Measurements from ENCODE around the gene RREB1. TPM values are rescaled to one million over a fixed set of nuclear protein-coding genes. Genes with fewer than 3 reads are reported as not detected.
A peak's percentile ranks its signal among the peaks of the same experiment; 100 is the strongest.

RREB1 gene
- total and polyA plus RNA-seq, 2 of the 4 experiments (the other 2 are of a cell fraction) = 8.4 to 14.5 TPM

GRCh38 chr6:7268816-7269555, 161.2 kb downstream of the RREB1 start:
- Histone ChIP-seq H3K14ac (replicated peaks; ENCODE audit: low read depth, low read length) (no peak overlapping the region), H3K4me1 (ENCODE audit: control insufficient read depth, insufficient read depth, low read length) (peaks cover 4% of the 10 kb centered on the region), H2AFZ (replicated peaks; ENCODE audit: low read length, poor library complexity) (no peak overlapping the region), H3K23ac (ENCODE audit: low read depth, low read length) (no peak overlapping the region), H2AK9ac (replicated peaks; ENCODE audit: low read depth, low read length, poor library complexity) (no peak overlapping the region), H3K18ac (ENCODE audit: low read depth, low read length) (no peak overlapping the region), H2BK15ac (ENCODE audit: low read depth, low read length) (no peak overlapping the region), H3K4me2 (ENCODE audit: low read depth, low read length) (no peak overlapping the region), H4K20me1 (ENCODE audit: insufficient read depth, low read length) (no peaks in the 10 kb centered on the region), H3K9me3 (ENCODE audit: control insufficient read depth, insufficient read depth, low read length) (peaks cover 5% of the 10 kb centered on the region), H2BK20ac (ENCODE audit: low read depth, low read length) (no peak overlapping the region), H3K4me3 (ENCODE audit: insufficient read depth, low read depth, low read length) (no peak overlapping the region), H3K27ac (ENCODE audit: insufficient read depth, low read length) (no peak overlapping the region), H3K9ac (ENCODE audit: low read depth, low read length) (no peak overlapping the region), H4K8ac (ENCODE audit: low read depth in 2 of 2, low read length in 2 of 2) (no peak overlapping the region), H4K5ac (ENCODE audit: low read depth, low read length) (no peak overlapping the region), H4K91ac (ENCODE audit: insufficient read depth, low read depth, low read length) (no peak overlapping the region), H3K79me1 (ENCODE audit: low read depth in 1 of 2, low read length in 2 of 2) (no peaks in the 10 kb centered on the region), H3K56ac (ENCODE audit: extremely low read depth, insufficient read depth, low read length) (no peak overlapping the region), H3K4ac (ENCODE audit: low read depth, low read length) (no peak overlapping the region), H2AK5ac (ENCODE audit: low read depth, low read length) (no peak overlapping the region), H2BK5ac (ENCODE audit: low read depth, low read length, poor library complexity, severe bottlenecking) (no peak overlapping the region), H3K9me1 (ENCODE audit: insufficient read depth, low read length) (0 out of 2 replicates have a peak, but pooled peaks cover 7% of the 10 kb centered on the region), H2BK120ac (ENCODE audit: low read depth, low read length) (0 out of 2 replicates have a peak overlapping the region, but pooled peaks have one; percentile 8), H3K36me3 (ENCODE audit: control insufficient read depth, insufficient read depth, low read length) (no peaks in the 10 kb centered on the region), H3K27me3 (ENCODE audit: control insufficient read depth, insufficient read depth, low read length) (no peaks in the 10 kb centered on the region)
- ATAC-seq (ENCODE audit: low read depth) (no peak), DNase-seq (no peak)
- dilution Hi-C loops (cut with HindIII; ENCODE audit: low sequenced_read_pairs, unreplicated experiment) (no loop called here), in situ Hi-C loops (cut with MboI; ENCODE audit: low sequenced_read_pairs) (no loop called here), intact Hi-C loops (cut with micrococcal nuclease) (no loop called here)
- TF ChIP-seq CHD1 (IDR thresholded peaks at IDR 0.05; ENCODE audit: low read depth, low read length) = no peak
- no peak for TF ChIP-seq NFE2L2 (IDR thresholded peaks at IDR 0.05; ENCODE audit: low read depth, low read length)
- no peak for TF ChIP-seq CEBPB (IDR thresholded peaks at IDR 0.05; ENCODE audit: low read depth, low read length)
- TF ChIP-seq USF2 (IDR thresholded peaks at IDR 0.05; ENCODE audit: low read depth, low read length) = no peak
- no peak for TF ChIP-seq RFX5 (IDR thresholded peaks at IDR 0.05; ENCODE audit: low read depth, low read length)
- no peak for TF ChIP-seq CTCF (conservative IDR thresholded peaks at IDR 0.05; ENCODE audit: low read depth, low read length)
- TF ChIP-seq MAZ (IDR thresholded peaks at IDR 0.05; ENCODE audit: borderline replicate concordance, low read depth, low read length) = no peak
- no peak for TF ChIP-seq RCOR1 (IDR thresholded peaks at IDR 0.05; ENCODE audit: insufficient replicate concordance, low read length)
- no peak for TF ChIP-seq MAFK (IDR thresholded peaks at IDR 0.05; ENCODE audit: low read depth, low read length)
- no peak for TF ChIP-seq FOS (IDR thresholded peaks at IDR 0.05; ENCODE audit: low read depth, low read length)
- no peak for TF ChIP-seq BHLHE40 (IDR thresholded peaks at IDR 0.05; ENCODE audit: low read depth, low read length)
- no peak for TF ChIP-seq MXI1 (IDR thresholded peaks at IDR 0.05; ENCODE audit: borderline replicate concordance, low read depth, low read length)
- TF ChIP-seq ELK1 (IDR thresholded peaks at IDR 0.05; ENCODE audit: borderline replicate concordance, low read depth, low read length) = no peak
- TF ChIP-seq RAD21 (IDR thresholded peaks at IDR 0.05; ENCODE audit: low read length) = no peak
- TF ChIP-seq POLR2A (IDR thresholded peaks at IDR 0.05; ENCODE audit: low read depth, low read length) = no peak
- no peak for TF ChIP-seq SMC3 (IDR thresholded peaks at IDR 0.05; ENCODE audit: low read depth, low read length)
- ChIA-PET CTCF (no interaction called here), POLR2A (ENCODE audit: unreplicated experiment) (no interaction called here)
- WGBS, 2 experiments (ENCODE audit: extremely low coverage in 2 of 2, insufficient read length in 1 of 2) = 67% methylated on average over 13 of the region's 23 CpGs; no CpG with 5 or more reads in 1 of the 2 experiments
- BruUV-seq (replicated peaks) = no TSS peak
